Suppressor macrophage (primary cell): Measurements from ENCODE around the gene TBX21.
A peak's percentile ranks its signal among the peaks of the same experiment; 100 is the strongest.

Source experiments
- DNase-seq, 4 experiments: peaks; one replicate each; pipeline ENCODE4 v3.0.0-alpha.2; 2020 to 2022

Gene TBX21

GRCh38 chr17:47697906-47698711 is 34.9 kb upstream of the TBX21 start:
- DNase-seq, result no peak

GRCh38 chr17:47698749-47699535 is 34.1 kb upstream of the TBX21 start:
- peak; percentile 56 to 77 (median 73) for DNase-seq

GRCh38 chr17:47699536-47699840 is 33.5 kb upstream of the TBX21 start:
- DNase-seq, result no peak

- DNase-seq, result no peak
Observed at GRCh38 chr17:47700471-47701449, 32.3 kb upstream of the TBX21 start.

- DNase-seq, result no peak
Observed at GRCh38 chr17:47701608-47702007, 31.4 kb upstream of the TBX21 start.

GRCh38 chr17:47702391-47702995 is 30.5 kb upstream of the TBX21 start:
- DNase-seq, result no peak

GRCh38 chr17:47703191-47703591 is 29.8 kb upstream of the TBX21 start:
- peak in 3 of 4 experiments; percentile 20 to 44 (median 44) for DNase-seq

GRCh38 chr17:47703671-47704070 is 29.4 kb upstream of the TBX21 start:
- no peak for DNase-seq

- peak in 3 of 4 experiments; percentile 40 to 60 (median 58) for DNase-seq
Observed at GRCh38 chr17:47704116-47704515, 28.9 kb upstream of the TBX21 start.

GRCh38 chr17:47704736-47705135 is 28.3 kb upstream of the TBX21 start:
- DNase-seq, result no peak

- no peak for DNase-seq
Observed at GRCh38 chr17:47705536-47706530, 27.2 kb upstream of the TBX21 start.

GRCh38 chr17:47707056-47707804 is 25.8 kb upstream of the TBX21 start:
- peak in 3 of 4 experiments; percentile 30 to 39 (median 30) for DNase-seq

GRCh38 chr17:47707884-47708283 is 25.2 kb upstream of the TBX21 start:
- DNase-seq, result no peak

- DNase-seq, result no peak
Observed at GRCh38 chr17:47708312-47708863, 24.6 kb upstream of the TBX21 start.

- DNase-seq, result no peak
Observed at GRCh38 chr17:47708864-47709541, 24.0 kb upstream of the TBX21 start.

- no peak for DNase-seq
Observed at GRCh38 chr17:47709594-47709993, 23.4 kb upstream of the TBX21 start.

- no peak for DNase-seq
Observed at GRCh38 chr17:47711366-47712099, 21.5 kb upstream of the TBX21 start.

- DNase-seq, result peak; percentile 63 to 80 (median 78)
Observed at GRCh38 chr17:47712330-47713023, 20.6 kb upstream of the TBX21 start.
